GM20000 (cell line): ENCODE results near the gene CAMKK1.

ENCODE experiments used
- DNase-seq: peaks from one replicate; pipeline ENCODE4 v3.0.0; 2012; ENCODE audit warnings: low spot score
- TF ChIP-seq, protein P1 (sequence below): IDR thresholded peaks from 2 replicates; pipeline ENCODE4 v1.5.1; 2012; ENCODE audit warnings: mild to moderate bottlenecking, control low read depth; ENCODE audit errors: extremely low read depth, missing control alignments

Gene CAMKK1

DNA sequence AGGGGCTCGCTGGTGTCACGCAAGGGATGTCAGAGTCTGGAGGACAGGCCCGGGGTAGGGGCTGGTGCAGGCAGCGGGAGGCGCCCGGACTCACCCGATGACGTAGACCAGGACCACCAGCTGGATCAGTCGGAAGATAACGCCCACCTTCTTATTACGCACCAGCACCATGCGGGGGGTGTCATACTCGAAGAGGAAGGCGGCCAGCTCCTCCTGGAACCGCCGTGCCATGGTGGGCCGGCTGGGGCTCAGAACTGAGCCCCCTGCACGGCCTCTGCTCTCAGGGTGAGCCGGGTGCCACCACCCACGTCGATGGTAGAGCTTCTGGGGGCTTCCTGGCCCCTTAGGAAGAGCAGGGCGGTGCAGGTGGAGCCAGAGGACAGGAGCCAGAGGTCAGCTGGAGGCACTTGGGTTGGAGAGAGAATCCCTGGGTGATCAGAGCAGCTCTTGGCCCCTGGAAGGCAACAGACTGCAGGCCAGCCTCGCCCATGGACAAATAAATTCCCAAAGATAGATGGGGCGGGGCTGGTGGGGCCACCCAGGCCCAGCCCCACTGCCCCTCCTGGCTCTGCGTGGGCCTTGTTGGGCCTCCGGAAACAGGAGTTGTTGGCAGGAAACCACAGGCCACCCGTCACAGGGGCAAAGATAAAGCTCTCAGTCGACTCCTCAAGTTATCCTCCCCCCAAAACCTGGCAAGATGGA lies 23.3 kb upstream of the CAMKK1 start, which contains the start of gene P2RX1:
Gene P2RX1 (minus strand): TSS at position 471 of the 702 bp plus-strand sequence. CDS start 240 bp downstream, at position 231.
- DNase-seq, result peak; percentile 36
- TF ChIP-seq, protein P1, sequence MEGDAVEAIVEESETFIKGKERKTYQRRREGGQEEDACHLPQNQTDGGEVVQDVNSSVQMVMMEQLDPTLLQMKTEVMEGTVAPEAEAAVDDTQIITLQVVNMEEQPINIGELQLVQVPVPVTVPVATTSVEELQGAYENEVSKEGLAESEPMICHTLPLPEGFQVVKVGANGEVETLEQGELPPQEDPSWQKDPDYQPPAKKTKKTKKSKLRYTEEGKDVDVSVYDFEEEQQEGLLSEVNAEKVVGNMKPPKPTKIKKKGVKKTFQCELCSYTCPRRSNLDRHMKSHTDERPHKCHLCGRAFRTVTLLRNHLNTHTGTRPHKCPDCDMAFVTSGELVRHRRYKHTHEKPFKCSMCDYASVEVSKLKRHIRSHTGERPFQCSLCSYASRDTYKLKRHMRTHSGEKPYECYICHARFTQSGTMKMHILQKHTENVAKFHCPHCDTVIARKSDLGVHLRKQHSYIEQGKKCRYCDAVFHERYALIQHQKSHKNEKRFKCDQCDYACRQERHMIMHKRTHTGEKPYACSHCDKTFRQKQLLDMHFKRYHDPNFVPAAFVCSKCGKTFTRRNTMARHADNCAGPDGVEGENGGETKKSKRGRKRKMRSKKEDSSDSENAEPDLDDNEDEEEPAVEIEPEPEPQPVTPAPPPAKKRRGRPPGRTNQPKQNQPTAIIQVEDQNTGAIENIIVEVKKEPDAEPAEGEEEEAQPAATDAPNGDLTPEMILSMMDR, result no peak

DNA sequence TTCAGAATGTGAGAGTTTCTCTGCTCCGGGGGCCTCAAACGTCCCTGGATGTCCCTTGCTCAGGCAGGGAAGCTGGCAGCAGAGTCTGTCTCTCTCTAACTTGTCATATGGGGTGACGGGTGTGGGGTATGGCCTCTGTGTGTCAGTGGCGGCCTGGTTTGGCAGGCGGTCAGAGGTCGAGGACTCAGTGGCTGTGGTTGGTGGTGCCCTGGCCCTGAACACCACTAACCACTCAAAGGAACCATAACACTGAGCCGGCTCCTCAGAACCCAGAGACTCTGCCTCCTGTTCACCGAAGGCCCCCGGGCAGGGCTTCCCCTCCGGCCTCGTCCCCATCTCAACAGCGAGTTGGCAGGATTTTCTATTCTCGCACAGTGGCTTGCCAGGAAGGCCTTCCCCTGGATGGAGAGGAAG lies 22.7 kb upstream of the CAMKK1 start:
- no peak for DNase-seq
- TF ChIP-seq, protein P1, result no peak

DNA sequence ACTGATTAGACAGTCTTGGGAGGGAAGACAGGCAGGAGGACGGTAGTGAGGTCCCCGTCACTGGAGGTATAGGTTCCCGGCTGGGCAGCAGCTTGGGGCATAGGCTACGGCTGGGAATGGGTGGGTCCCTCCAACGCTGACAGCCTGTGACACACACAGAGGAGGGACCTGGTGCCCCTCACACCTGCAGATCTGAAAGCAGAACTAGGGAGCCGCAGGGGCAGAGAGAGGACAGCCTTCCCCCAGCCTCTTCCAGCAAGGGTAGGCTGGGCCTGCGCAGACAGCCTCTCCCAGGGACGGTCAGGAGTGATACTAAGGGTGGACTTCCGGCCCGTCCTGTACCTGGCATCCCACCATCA lies 21.4 kb upstream of the CAMKK1 start:
- peak; percentile 81 for DNase-seq
- TF ChIP-seq, protein P1, result no peak

DNA sequence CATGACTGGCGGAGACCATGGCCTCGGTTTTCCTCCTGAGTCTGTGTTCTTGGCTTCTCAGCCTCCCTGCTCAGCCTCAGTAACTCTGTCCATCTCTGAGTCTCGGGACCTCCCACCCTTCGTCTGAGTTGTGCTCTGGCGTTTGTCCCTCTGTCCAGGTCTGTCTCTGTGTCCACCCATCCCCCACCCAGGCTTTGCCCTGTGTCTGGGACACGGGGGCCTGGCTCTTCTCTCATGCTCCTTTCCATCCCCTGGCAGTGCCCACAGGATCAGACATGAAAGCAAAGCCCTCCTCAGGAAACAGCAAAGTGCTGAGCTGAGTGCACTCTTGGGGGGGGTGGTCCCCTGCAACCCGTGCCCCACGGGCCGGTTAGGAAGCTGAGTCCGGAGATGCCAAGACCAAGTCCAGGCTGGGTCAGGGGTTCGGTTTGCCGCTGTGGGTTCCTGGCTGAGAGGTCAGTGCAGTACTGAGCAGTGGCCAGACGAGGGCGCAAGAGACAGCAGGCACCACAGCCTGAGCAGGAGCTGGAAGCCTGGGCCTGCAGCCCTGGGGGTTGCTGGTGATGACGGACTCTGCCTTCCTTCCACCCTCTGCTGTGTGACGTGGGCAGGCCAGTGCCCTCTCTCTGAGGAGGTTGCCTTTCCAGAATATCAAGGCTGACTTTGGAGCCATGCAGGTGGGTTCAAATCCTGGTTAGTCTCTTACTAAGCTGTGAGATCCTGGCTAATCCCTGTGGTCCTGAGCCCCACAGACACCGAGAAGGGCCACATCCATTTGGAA lies 20.9 kb upstream of the CAMKK1 start:
- TF ChIP-seq, protein P1, result peak; percentile 98
- DNase-seq, result peak; percentile 88

DNA sequence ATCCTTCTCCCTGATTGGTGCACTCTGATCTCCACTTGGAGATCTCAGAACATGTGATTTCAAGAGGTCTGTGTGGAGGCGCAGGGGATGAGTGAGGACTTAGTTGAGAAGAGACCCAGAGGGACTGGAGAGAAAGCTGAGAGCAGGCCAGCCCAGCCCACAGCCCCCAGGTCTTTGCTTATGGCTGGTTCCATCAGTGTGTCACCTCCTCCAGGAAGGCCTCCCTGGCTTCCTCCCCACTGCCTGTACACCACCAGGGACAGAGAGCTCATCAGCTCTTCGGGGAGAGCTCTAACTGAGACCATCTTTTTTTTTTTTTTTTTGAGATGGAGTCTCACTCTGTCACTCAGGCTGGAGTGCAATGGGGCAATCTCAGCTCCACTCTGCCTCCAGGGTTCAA lies 20.0 kb upstream of the CAMKK1 start:
- no peak for DNase-seq
- TF ChIP-seq, protein P1, result no peak

DNA sequence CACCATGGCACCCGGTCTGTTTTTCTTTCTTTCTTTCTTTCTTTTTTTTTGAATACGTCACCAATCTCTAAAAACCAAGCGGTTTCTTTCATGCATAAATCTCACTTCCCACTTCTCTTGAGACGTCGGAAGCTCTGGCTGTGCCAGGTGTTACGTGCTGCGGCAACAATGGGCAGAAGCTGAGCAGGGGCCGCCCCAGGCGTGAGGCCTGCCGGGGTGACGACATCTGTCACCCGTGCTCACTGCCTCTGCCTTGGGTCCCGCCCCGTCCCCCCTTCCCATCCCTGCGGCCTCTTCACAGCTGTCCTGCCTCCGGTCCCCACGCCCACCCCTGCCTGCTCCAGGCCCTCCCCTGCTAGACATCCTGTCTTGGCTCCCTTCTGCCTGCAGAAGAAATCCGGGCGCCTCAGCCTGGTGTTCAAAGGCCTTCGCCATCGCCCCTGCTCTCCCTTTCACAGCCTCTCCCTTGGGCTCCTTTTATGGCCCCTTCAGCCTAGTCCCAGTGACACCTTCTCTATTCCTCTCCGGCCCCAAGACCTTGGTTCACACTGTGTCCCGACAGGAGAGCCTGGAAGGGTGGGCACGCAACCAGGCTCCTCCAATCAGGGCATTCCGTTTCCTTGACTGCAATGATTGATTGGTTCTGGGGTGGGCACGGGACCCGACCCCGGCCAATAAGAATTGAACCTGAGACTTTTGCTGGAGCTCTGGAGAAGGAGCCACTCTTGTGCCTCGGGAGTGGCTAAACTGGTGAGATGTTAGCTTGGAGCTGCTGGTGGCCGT lies 18.6 kb upstream of the CAMKK1 start:
- DNase-seq, result peak; percentile 85
- TF ChIP-seq, protein P1, result no peak
